ENCODE measurements around the gene DNER.
"Not testable (repeated sequence)": the region's sequence is repeated elsewhere in the genome, so short reads cannot be mapped to it uniquely, and the experiment has no call there.

The DNER gene

GRCh38 chr2:229714736-229715541 is 584 bp upstream of the DNER start:
- ATAC-seq, result peak; percentile 40 to 46

DNA sequence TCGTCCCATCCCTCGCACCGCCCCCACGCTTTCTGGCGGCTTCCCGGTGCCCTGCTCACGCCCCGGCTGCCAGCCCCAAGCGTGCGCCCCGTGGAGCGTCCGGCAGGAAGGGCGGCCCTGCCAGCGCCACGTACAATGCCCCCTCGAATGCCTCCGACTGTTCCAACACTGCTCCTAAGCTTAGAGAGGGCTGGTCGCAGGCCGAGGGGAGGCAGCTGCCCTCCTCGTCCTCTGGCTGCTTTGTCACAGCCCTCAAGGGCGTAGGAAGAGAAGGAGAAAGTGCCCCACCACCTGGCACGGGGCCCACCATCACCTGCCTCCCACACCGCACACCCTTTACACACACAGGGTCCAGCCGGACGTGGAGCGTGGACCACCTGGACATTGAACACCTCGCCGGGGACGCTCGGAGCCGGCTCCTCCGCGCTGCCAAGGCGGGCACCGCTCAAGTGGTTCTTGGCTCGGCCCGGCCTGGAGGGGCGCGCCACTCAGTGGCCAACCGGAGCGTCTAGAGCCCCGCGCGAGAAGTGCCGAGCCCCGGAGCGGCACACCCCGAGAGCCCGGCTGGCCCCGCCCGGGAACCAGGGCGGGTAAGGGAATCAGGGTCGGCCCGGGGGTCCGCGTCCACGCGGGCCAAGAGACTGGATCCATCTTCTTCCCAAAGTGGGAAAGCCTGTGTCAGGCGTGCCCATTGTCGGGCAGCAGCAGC is 830 bp downstream of the DNER start:
- ATAC-seq, result peak; percentile 18 to 33

DNA sequence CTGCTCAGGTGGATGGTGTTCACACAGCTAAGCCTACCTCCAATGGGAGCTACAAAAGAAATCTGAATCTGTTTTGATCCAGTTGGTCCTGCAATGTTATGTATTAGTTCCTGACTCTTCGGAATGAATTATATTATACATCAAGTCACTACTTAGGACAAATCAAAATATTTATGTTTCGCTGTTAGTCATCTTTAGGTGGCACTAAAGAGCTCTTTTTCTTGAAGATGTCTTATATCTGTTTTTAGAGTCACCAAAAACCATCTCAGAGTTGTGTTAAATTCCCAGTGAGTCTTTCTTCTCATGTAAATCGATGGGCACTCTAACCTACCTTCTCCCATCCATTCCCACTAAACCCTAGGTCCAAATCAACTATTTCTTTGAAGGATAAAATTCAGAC is 2.2 kb downstream of the DNER start:
- ATAC-seq, result no peak

DNA sequence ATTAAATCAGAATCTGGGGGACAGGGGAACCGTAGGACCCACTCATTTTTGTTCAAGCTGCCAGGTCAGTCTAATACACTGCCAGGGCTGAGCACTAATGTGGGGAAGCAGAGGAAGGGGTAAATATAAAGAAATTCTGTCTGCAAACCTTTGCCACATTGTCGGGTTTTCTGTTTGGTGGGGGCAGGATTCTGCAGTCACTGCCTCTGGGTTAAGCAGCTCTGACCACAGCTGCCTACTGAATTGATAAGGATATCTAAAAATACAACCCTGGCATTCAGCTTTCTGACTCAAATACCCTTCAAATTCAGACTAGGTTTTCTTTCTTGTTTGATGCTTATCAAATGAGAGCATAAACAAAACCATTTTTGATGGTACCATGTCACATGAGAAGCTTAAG is 6.0 kb downstream of the DNER start:
- ATAC-seq, result no peak

GRCh38 chr2:229703909-229704630 is 10.3 kb downstream of the DNER start:
- no peak for ATAC-seq

DNA sequence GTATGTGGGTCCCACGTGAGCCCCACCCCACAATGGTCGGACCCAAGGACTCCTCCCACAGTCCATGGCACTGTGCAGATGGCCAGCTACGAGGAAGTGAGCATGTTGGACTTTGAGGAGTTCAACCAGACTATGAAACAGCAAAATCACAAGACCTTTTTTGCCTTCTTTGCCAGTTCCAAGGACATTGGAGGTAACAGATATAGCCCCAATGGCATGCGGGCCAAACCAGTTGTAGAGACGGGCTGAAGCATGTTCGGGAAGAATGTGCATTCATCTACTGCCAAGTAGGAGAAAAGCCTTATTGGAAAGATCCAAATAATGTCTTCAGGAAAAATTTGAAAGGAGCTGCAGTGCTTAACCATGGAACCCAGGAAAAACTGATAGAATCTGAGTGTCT is 12.6 kb downstream of the DNER start:
- no peak for ATAC-seq

DNA sequence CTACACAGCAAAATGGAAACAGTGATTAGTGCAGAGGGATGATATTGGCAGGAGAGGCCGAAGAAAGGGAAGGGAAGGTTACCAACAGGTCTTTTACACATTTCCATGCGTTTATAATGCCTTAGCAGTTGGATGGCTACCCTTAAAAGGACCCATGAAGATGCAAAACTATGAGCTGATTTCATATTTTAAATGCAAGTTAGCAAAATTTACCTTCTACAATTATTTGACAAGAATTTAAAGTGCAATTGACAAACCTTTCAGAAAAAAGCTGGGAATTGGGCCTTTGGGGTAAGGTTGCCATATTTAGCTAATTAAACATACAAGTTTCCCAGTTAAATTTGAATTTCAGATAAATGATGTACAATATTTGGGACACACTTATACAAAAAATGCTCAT is 13.3 kb downstream of the DNER start:
- ATAC-seq, result no peak

- no peak for ATAC-seq
Measured at GRCh38 chr2:229695961-229696360, 18.4 kb downstream of the DNER start.

- not testable (repeated sequence) for ATAC-seq
Measured at GRCh38 chr2:229693845-229694244, 20.5 kb downstream of the DNER start.

GRCh38 chr2:229691631-229692030 is 22.7 kb downstream of the DNER start:
- no peak for ATAC-seq

- ATAC-seq, result no peak
Measured at GRCh38 chr2:229689307-229689839, 25.0 kb downstream of the DNER start.

GRCh38 chr2:229688141-229688540 is 26.2 kb downstream of the DNER start:
- ATAC-seq, result no peak

DNA sequence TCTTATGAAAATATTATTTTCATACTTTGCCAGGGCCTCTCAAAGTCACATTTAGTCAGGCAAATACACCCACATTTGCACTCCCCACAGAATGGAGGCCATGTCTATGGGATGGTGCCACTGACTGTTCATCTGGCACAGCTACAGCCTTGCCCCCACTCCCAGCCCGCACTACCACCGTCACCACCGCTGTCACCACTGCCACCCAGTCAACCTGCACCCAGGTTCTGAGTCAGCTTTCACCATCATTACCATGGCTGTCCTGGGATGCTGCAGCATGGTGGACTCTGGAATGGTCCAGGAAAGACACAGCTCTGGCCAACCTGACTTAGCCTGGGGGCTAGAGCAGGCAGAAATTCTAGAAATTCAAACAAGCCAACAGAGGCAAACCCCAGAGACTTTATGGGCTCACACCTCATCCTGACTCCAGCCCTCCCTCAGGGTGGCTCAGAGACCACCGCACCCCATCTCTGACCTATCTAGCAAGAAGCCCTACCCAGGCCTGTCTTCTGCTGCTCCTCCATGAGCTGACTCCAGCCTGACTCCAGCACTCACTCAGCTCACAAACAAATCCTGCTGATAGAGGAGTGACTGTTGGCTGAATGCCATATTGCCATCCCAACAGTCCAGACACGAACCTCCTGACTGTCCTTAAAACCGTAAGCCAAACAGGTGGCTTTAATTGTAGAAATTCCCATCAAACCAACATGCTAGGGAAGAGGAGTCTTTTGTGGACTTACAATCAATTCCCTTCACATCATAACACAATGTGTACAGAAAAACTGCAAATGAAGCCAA is 28.0 kb downstream of the DNER start:
- no peak for ATAC-seq

DNA sequence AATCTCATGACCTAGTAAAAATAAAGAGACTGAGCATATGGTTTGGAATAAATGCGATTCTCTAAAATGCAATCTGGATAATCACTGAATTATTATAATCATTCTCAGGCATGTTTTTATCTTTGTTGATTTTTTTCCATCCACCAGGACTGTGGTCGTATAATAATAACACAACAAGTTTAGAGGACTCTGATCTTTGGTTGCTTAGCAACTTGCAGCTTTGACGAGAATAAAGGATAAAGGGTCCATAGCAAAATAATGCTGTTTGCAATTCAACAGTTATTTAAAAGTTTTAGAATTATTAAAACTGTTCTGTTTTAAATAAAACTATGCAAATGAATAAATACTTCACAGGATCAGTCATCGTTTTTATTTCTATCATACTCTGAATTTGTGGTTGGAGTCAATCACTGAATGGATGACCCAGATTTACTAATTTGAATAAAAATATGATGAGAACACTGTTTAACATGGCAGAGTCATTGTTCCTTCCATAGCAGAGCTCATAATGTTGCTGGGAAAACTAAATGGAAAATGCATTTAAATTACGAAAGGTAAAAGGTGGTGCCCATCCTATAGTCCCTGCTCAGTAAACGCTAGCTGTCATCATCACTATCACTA is 29.3 kb downstream of the DNER start:
- ATAC-seq, result no peak

DNA sequence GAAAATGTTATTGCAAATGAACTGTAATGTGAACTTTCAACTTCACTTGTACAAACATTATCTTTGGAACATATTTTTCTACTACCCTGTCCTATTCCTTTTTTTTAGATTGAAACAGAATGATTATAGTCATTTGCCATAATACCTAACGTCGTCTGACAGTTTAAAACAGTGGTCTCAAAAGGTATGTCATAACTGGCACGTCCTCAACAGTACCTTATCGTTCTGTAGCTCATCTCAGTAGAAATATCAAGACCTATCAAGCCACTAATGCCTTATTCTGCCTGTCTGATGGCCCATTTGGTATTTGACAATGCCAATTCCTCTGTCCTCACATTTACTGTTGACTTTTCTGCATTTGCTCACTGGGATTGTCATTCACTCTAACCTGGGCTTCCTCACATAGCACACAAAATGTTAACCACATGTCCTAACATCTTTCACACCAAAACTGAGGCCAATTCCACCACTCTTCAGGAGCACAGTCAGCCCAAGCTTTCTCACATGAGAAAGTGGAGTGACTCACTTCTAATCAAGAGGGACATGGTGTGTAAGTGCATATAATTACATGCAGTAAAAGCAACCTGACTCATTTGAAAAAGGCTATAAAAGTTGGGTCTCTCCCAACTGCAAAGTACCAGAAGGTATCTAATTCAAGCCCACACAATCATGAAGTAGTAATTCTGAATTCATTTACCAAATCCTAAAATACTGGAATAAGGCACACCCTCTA is 34.8 kb downstream of the DNER start:
- ATAC-seq, result no peak

DNA sequence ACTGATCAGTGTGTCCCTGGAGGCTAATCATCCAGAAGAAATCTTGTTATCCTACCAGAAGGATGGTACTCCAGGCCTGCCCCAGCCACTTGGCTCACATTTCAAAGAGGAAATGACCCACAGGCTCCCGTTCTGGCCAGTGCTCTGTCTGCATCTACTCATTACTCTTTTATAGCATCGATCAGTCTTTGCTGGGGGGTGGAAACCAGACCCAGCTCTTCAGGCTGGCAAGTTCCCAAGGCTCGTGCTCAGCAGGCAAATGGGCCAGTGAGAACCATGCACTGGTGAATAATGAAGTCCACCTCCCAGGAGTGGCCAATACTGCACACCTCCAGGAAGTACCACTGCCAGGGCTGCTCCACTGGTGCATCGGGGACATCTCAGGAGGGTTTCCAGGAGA is 38.8 kb downstream of the DNER start:
- no peak for ATAC-seq

- no peak for ATAC-seq
Measured at GRCh38 chr2:229674830-229675530, 39.4 kb downstream of the DNER start.

GRCh38 chr2:229673676-229674075 is 40.7 kb downstream of the DNER start:
- ATAC-seq, result peak in 1 of 2 donors; percentile 17

- no peak for ATAC-seq
Measured at GRCh38 chr2:229672021-229672420, 42.3 kb downstream of the DNER start.

- no peak for ATAC-seq
Measured at GRCh38 chr2:229669841-229670240, 44.5 kb downstream of the DNER start.

DNA sequence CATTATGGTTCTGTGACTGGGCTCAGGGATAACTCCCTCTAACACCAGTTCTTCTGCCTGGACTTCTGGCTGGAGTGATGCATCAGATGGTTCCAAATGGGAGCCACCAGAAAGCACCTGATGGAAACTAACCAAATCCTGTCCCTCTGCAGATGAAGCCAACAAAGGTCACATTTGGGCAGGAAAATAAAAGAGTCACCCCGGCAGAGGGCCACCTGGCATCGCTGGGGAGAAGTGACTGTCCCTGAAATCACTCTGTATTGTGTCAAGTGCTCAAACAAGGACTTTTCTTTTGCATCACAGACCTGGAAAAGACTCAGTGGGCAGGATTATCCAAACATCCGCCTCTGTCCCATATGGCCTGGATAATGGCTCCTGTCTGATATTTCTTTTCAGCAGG is 47.5 kb downstream of the DNER start:
- no peak for ATAC-seq

Data from activated CD4-positive, CD25-positive, alpha-beta regulatory T cell treated with anti-CD3 and anti-CD28 coated beads, Interleukin-2, amount 50 U/mL, for 24 hours (primary cell).